MM.1S (cell line): Measurements from ENCODE around the gene OTOL1.

ENCODE experiments used
- DNase-seq: peaks from one replicate; pipeline ENCODE4 v3.0.0-alpha.2; 2015
- H2AFZ ChIP-seq: fragments of 300-600 bp; sonication (generic); 2 replicates; pipeline ENCODE4 v1.6.0; 2016; ENCODE audit warnings: antibody characterized with exemption, low read length
- H3F3A ChIP-seq: fragments of 300-600 bp; sonication (generic); 2 replicates; pipeline ENCODE4 v1.6.1; 2016; ENCODE audit warnings: mild to moderate bottlenecking, antibody characterized with exemption, low read length, moderate library complexity, mixed read lengths; ENCODE audit not compliant: insufficient read depth
- H3K27ac ChIP-seq: fragments of 300-600 bp; sonication (generic); 2 replicates; pipeline ENCODE4 v1.5.1; 2016; ENCODE audit warnings: mild to moderate bottlenecking, low read length
- H3K27me3 ChIP-seq: fragments of 300-600 bp; sonication (generic); replicated peaks from 2 replicates; pipeline ENCODE4 v1.6.0; 2016; ENCODE audit warnings: low read length; ENCODE audit not compliant: insufficient read depth
- H3K36me3 ChIP-seq: fragments of 300-600 bp; sonication (generic); replicated peaks from 2 replicates; pipeline ENCODE4 v1.6.1; 2016; ENCODE audit warnings: mild to moderate bottlenecking, low read length, mixed read lengths; ENCODE audit not compliant: insufficient read depth
- H3K4me1 ChIP-seq: fragments of 300-600 bp; sonication (generic); 2 replicates; pipeline ENCODE4 v1.6.1; 2016; ENCODE audit warnings: low read length, mixed read lengths
- H3K4me2 ChIP-seq: fragments of 300-600 bp; sonication (generic); 2 replicates; pipeline ENCODE4 v1.6.0; 2016; ENCODE audit warnings: low read depth, low read length
- H3K4me3 ChIP-seq: fragments of 300-600 bp; sonication (generic); 2 replicates; pipeline ENCODE4 v1.5.1; 2016; ENCODE audit warnings: low read length, mixed read lengths
- H3K79me2 ChIP-seq: fragments of 300-600 bp; sonication (generic); 2 replicates; pipeline ENCODE4 v1.6.1; 2016; ENCODE audit warnings: mixed run types, low read length, mixed read lengths
- H3K9ac ChIP-seq: fragments of 300-600 bp; sonication (generic); 2 replicates; pipeline ENCODE4 v1.6.1; 2016; ENCODE audit warnings: low read length, mixed read lengths
- H3K9me2 ChIP-seq: fragments of 300-600 bp; sonication (generic); replicated peaks from 2 replicates; pipeline ENCODE4 v1.6.1; 2016; ENCODE audit warnings: mild to moderate bottlenecking, low read length, mixed read lengths; ENCODE audit not compliant: insufficient read depth
- H3K9me3 ChIP-seq: fragments of 300-600 bp; sonication (generic); replicated peaks from 2 replicates; pipeline ENCODE4 v1.6.1; 2016; ENCODE audit warnings: mild to moderate bottlenecking, low read length, mixed read lengths; ENCODE audit not compliant: insufficient read depth
- H4K20me1 ChIP-seq: fragments of 300-600 bp; sonication (generic); 2 replicates; pipeline ENCODE4 v1.6.1; 2016; ENCODE audit warnings: mild to moderate bottlenecking, low read length, moderate library complexity, mixed read lengths; ENCODE audit not compliant: insufficient read depth
- CTCF ChIP-seq: fragments of 300-600 bp; sonication (generic); IDR thresholded peaks from 2 replicates; pipeline ENCODE4 v1.5.1; 2016; ENCODE audit warnings: antibody characterized with exemption, low read length, mixed read lengths
- EZH2 ChIP-seq: fragments of 300-600 bp; sonication (generic); optimal IDR thresholded peaks from 2 replicates; pipeline ENCODE3; 2017; ENCODE audit warnings: low read depth, mild to moderate bottlenecking, antibody characterized with exemption, low read length, mixed read lengths
- EZH2phosphoT487 ChIP-seq: fragments of 300-600 bp; sonication (generic); IDR thresholded peaks from 2 replicates; pipeline ENCODE4 v1.6.1; 2018; ENCODE audit warnings: antibody characterized with exemption, low read length

Gene OTOL1

GRCh38 chr3:161471211-161471610, 25.4 kb upstream of the OTOL1 start:
- no peak overlapping the region for H3K4me3 ChIP-seq
- TF ChIP-seq CTCF, result no peak
- TF ChIP-seq EZH2, result no peak
- TF ChIP-seq EZH2phosphoT487, result no peak
- H3K27me3 ChIP-seq, result no peaks in the 10 kb centered on the region
- H3K9me3 ChIP-seq, result no peaks in the 10 kb centered on the region
- no peaks in the 10 kb centered on the region for H3K4me1 ChIP-seq
- DNase-seq, result no peak
- no peak overlapping the region for H2AFZ ChIP-seq
- no peak overlapping the region for H3K4me2 ChIP-seq
- H3K9ac ChIP-seq, result no peak overlapping the region
- no peak overlapping the region for H3K27ac ChIP-seq
- H4K20me1 ChIP-seq, result no peaks in the 10 kb centered on the region
- no peaks in the 10 kb centered on the region for H3F3A ChIP-seq
- H3K79me2 ChIP-seq, result no peaks in the 10 kb centered on the region
- H3K36me3 ChIP-seq, result no peaks in the 10 kb centered on the region
- H3K9me2 ChIP-seq, result no peaks in the 10 kb centered on the region

- Histone ChIP-seq H3K4me2 (no peak overlapping the region), H3K4me3 (no peak overlapping the region), H3K4me1 (no peaks in the 10 kb centered on the region), H2AFZ (no peak overlapping the region), H3K9me3 (no peaks in the 10 kb centered on the region), H3K36me3 (no peaks in the 10 kb centered on the region), H3K9me2 (no peaks in the 10 kb centered on the region), H3K79me2 (no peaks in the 10 kb centered on the region), H3K9ac (no peak overlapping the region), H3F3A (no peaks in the 10 kb centered on the region), H4K20me1 (no peaks in the 10 kb centered on the region), H3K27ac (no peak overlapping the region), H3K27me3 (no peaks in the 10 kb centered on the region)
- DNase-seq, result no peak
- TF ChIP-seq CTCF (no peak), EZH2phosphoT487 (no peak), EZH2 (no peak)
Observed at GRCh38 chr3:161474139-161474538, 22.5 kb upstream of the OTOL1 start.

- H3K36me3 ChIP-seq, result no peaks in the 10 kb centered on the region
- H3F3A ChIP-seq, result no peaks in the 10 kb centered on the region
- no peak for DNase-seq
- no peak overlapping the region for H3K4me3 ChIP-seq
- no peak overlapping the region for H3K27ac ChIP-seq
- no peaks in the 10 kb centered on the region for H3K79me2 ChIP-seq
- H3K9me3 ChIP-seq, result no peaks in the 10 kb centered on the region
- no peak overlapping the region for H3K9ac ChIP-seq
- H3K9me2 ChIP-seq, result no peaks in the 10 kb centered on the region
- H3K27me3 ChIP-seq, result no peaks in the 10 kb centered on the region
- no peaks in the 10 kb centered on the region for H4K20me1 ChIP-seq
- H3K4me2 ChIP-seq, result no peak overlapping the region
- H3K4me1 ChIP-seq, result no peaks in the 10 kb centered on the region
- no peak for TF ChIP-seq CTCF
- no peak for TF ChIP-seq EZH2phosphoT487
- no peak for TF ChIP-seq EZH2
- no peak overlapping the region for H2AFZ ChIP-seq
Observed at GRCh38 chr3:161474741-161475140, 21.9 kb upstream of the OTOL1 start.

- H3K79me2 ChIP-seq, result no peaks in the 10 kb centered on the region
- no peak overlapping the region for H3K4me3 ChIP-seq
- no peak overlapping the region for H3K9ac ChIP-seq
- no peaks in the 10 kb centered on the region for H4K20me1 ChIP-seq
- no peak for TF ChIP-seq EZH2phosphoT487
- no peak for TF ChIP-seq EZH2
- TF ChIP-seq CTCF, result no peak
- no peaks in the 10 kb centered on the region for H3K36me3 ChIP-seq
- H3F3A ChIP-seq, result no peaks in the 10 kb centered on the region
- no peak for DNase-seq
- H2AFZ ChIP-seq, result no peak overlapping the region
- H3K9me2 ChIP-seq, result no peaks in the 10 kb centered on the region
- no peak overlapping the region for H3K4me2 ChIP-seq
- H3K27me3 ChIP-seq, result no peaks in the 10 kb centered on the region
- no peak overlapping the region for H3K27ac ChIP-seq
- no peaks in the 10 kb centered on the region for H3K9me3 ChIP-seq
- H3K4me1 ChIP-seq, result no peaks in the 10 kb centered on the region
Observed at GRCh38 chr3:161475206-161475605, 21.4 kb upstream of the OTOL1 start.
